SK-N-SH (cell line): Measurements from ENCODE around the gene HCAR2. TPM values are rescaled to one million over a fixed set of nuclear protein-coding genes. Genes with fewer than 3 reads are reported as not detected.
"Not testable (repeated sequence)": the region's sequence is repeated elsewhere in the genome, so short reads cannot be mapped to it uniquely, and the experiment has no call there.

Experiments used
- CTCF ChIA-PET: fragments of 300-600, 350-600 bp; formaldehyde crosslinking; extraction: SDS; loops from one replicate; lab custom pipeline; 2021; lab: Yijun Ruan, JAX
- POLR2A ChIA-PET: fragments of 350-600 bp; sonication (Branson Sonifier 250); formaldehyde crosslinking; extraction: SDS; loops from one replicate; lab custom pipeline; 2020; ENCODE audit warnings: antibody characterized with exemption, inconsistent platforms; lab: Yijun Ruan, JAX
- DNase-seq: peaks from one replicate; pipeline ENCODE4 v3.0.0; 2012
- H2AFZ ChIP-seq: fragments of 200-600 bp; sonication (generic); 2 replicates; pipeline ENCODE4 v1.8.1; 2016; ENCODE audit warnings: antibody characterized with exemption, mild to moderate bottlenecking, low read depth
- H3F3A ChIP-seq: fragments of 200-600 bp; sonication (generic); replicated peaks from 2 replicates; pipeline ENCODE3; 2016; ENCODE audit warnings: antibody characterized with exemption, mild to moderate bottlenecking; ENCODE audit not compliant: insufficient read depth
- H3K27ac ChIP-seq, 2 experiments: fragments of 200-500 bp in 1 of 2; fragments of 200-600 bp in 1 of 2; sonication (Bioruptor generic) in 1 of 2; sonication (generic), shearing (Covaris generic) in 1 of 2; 2 replicates each; pipeline versions ENCODE4 v1.5.1 to v1.6.1; 2014 to 2016; ENCODE audit warnings: low read depth in 2 of 2, inconsistent platforms in 1 of 2, low read length in 1 of 2, mild to moderate bottlenecking in 1 of 2, mixed read lengths in 1 of 2
- H3K27me3 ChIP-seq: fragments of 200-600 bp; sonication (generic), shearing (Covaris generic); 2 replicates; pipeline ENCODE4 v1.6.1; 2016; ENCODE audit warnings: mixed run types; ENCODE audit not compliant: insufficient read depth
- H3K36me3 ChIP-seq, 2 experiments: fragments of 200-500 bp in 1 of 2; fragments of 200-600 bp in 1 of 2; sonication (Bioruptor generic) in 1 of 2; sonication (generic) in 1 of 2; replicated peaks in 1 of 2; 2 replicates each; pipeline versions ENCODE3 to v1.5.1; 2014 to 2016; ENCODE audit warnings: low read length in 1 of 2, mild to moderate bottlenecking in 1 of 2; ENCODE audit not compliant: insufficient read depth in 2 of 2, control insufficient read depth in 1 of 2
- H3K4me1 ChIP-seq, 2 experiments: fragments of 200-500 bp in 1 of 2; fragments of 200-600 bp in 1 of 2; sonication (Bioruptor generic) in 1 of 2; sonication (generic), shearing (Covaris generic) in 1 of 2; 2 replicates each; pipeline versions ENCODE4 v1.5.1 to v1.6.1; 2014 to 2016; ENCODE audit warnings: low read depth in 1 of 2, low read length in 1 of 2, mixed run types in 1 of 2; ENCODE audit not compliant: insufficient read depth in 2 of 2, control insufficient read depth in 1 of 2
- H3K4me2 ChIP-seq: fragments of 200-600 bp; sonication (generic), shearing (Covaris generic); 2 replicates; pipeline ENCODE4 v1.6.1; 2017; ENCODE audit warnings: mixed run types
- H3K4me3 ChIP-seq, 2 experiments: fragments of 200-500 bp in 1 of 2; fragments of 200-600 bp in 1 of 2; sonication (Bioruptor generic) in 1 of 2; sonication (generic), shearing (Covaris generic) in 1 of 2; 2 replicates each; pipeline versions ENCODE4 v1.5.1 to v1.8.1; 2014 to 2016; ENCODE audit warnings: low read depth in 2 of 2, inconsistent platforms in 1 of 2, low read length in 1 of 2, mild to moderate bottlenecking in 1 of 2, mixed read lengths in 1 of 2, moderate library complexity in 1 of 2
- H3K79me2 ChIP-seq: fragments of 200-600 bp; sonication (generic); 2 replicates; pipeline ENCODE4 v1.8.1; 2017; ENCODE audit warnings: mild to moderate bottlenecking; ENCODE audit not compliant: insufficient read depth
- H3K9ac ChIP-seq: fragments of 200-600 bp; sonication (generic); 2 replicates; pipeline ENCODE4 v1.6.1; 2017; ENCODE audit warnings: mixed run types
- H3K9me2 ChIP-seq: fragments of 200-600 bp; sonication (generic); 2 replicates; pipeline ENCODE4 v1.6.1; 2017; ENCODE audit warnings: mixed run types
- H3K9me3 ChIP-seq: fragments of 200-600 bp; sonication (generic); 2 replicates; pipeline ENCODE4 v1.6.1; 2017; ENCODE audit warnings: mixed run types, mild to moderate bottlenecking, moderate library complexity
- H4K20me1 ChIP-seq: fragments of 200-600 bp; sonication (generic); 2 replicates; pipeline ENCODE4 v1.6.1; 2017; ENCODE audit warnings: mild to moderate bottlenecking, mixed run types; ENCODE audit not compliant: insufficient read depth
- WGBS: methylation state at CpG from one replicate; pipeline ENCODE4 v1.1.6; 2017; ENCODE audit warnings: low lambda C conversion rate; 5-methylcytosine and 5-hydroxymethylcytosine counted together
- polyA plus RNA-seq, 3 experiments: library from polyadenylated mRNA; depleted of rRNA; stranded (reverse); fragments of >200 nt; gene quantifications; 2 replicates each; pipeline ENCODE4 v1.2.3, GENCODE V29; 2012

The HCAR2 gene
- polyA plus RNA-seq, 1 of the 3 experiments (the other 2 are of a cell fraction) = not detected

- WGBS = 91% methylated on average over 2 of the region's 10 CpGs
- H3K9me3 ChIP-seq, H3K4me3 ChIP-seq, H3K9me2 ChIP-seq, H3K27me3 ChIP-seq, H2AFZ ChIP-seq, H3K9ac ChIP-seq, H3K4me2 ChIP-seq, H3K27ac ChIP-seq, CTCF ChIA-PET, DNase-seq, H3F3A ChIP-seq, H4K20me1 ChIP-seq, H3K36me3 ChIP-seq, H3K4me1 ChIP-seq, H3K79me2 ChIP-seq, POLR2A ChIA-PET: not testable (repeated sequence)
Observed at GRCh38 chr12:122713491-122714188, 10.5 kb upstream of the HCAR2 start.

- H3K27me3 ChIP-seq, H3K4me2 ChIP-seq, H2AFZ ChIP-seq, H3K9me3 ChIP-seq, CTCF ChIA-PET, POLR2A ChIA-PET, H3K4me1 ChIP-seq, H3K4me3 ChIP-seq, H3K27ac ChIP-seq, H3K79me2 ChIP-seq, H3K36me3 ChIP-seq, H3F3A ChIP-seq, H3K9ac ChIP-seq, DNase-seq, H4K20me1 ChIP-seq, H3K9me2 ChIP-seq: not testable (repeated sequence)
- 84% methylated on average over 1 of the region's 1 CpG for WGBS
Observed at GRCh38 chr12:122711266-122711665, 8.1 kb upstream of the HCAR2 start.

- H3K27ac ChIP-seq, H4K20me1 ChIP-seq, DNase-seq, POLR2A ChIA-PET, H3K4me3 ChIP-seq, H3K4me2 ChIP-seq, H3K79me2 ChIP-seq, H3K9me3 ChIP-seq, H3K36me3 ChIP-seq, CTCF ChIA-PET, H2AFZ ChIP-seq, H3K27me3 ChIP-seq, H3F3A ChIP-seq, H3K9me2 ChIP-seq, H3K9ac ChIP-seq, H3K4me1 ChIP-seq: not testable (repeated sequence)
- WGBS = 56% methylated on average over 2 of the region's 2 CpGs
Observed at GRCh38 chr12:122710341-122710740, 7.2 kb upstream of the HCAR2 start.

GRCh38 chr12:122709287-122709686 is 6.1 kb upstream of the HCAR2 start:
- H3F3A ChIP-seq, H3K79me2 ChIP-seq, H3K4me2 ChIP-seq, H4K20me1 ChIP-seq, H3K9ac ChIP-seq, H3K4me3 ChIP-seq, H3K4me1 ChIP-seq, H3K36me3 ChIP-seq, H3K9me2 ChIP-seq, POLR2A ChIA-PET, H3K27me3 ChIP-seq, H3K27ac ChIP-seq, H2AFZ ChIP-seq, H3K9me3 ChIP-seq, CTCF ChIA-PET, DNase-seq: not testable (repeated sequence)
- WGBS = no CpG with 5 or more reads among the region's 3 CpGs

- H3K4me2 ChIP-seq, H3F3A ChIP-seq, H3K79me2 ChIP-seq, CTCF ChIA-PET, H4K20me1 ChIP-seq, H3K36me3 ChIP-seq, H3K9me2 ChIP-seq, H3K9me3 ChIP-seq, H2AFZ ChIP-seq, H3K4me3 ChIP-seq, POLR2A ChIA-PET, H3K27me3 ChIP-seq, DNase-seq, H3K9ac ChIP-seq, H3K4me1 ChIP-seq, H3K27ac ChIP-seq: not testable (repeated sequence)
- WGBS = 90% methylated on average over 3 of the region's 3 CpGs
Observed at GRCh38 chr12:122703841-122704240, 684 bp upstream of the HCAR2 start.

- CTCF ChIA-PET, H4K20me1 ChIP-seq, H3F3A ChIP-seq, H3K4me3 ChIP-seq, H3K79me2 ChIP-seq, POLR2A ChIA-PET, H3K36me3 ChIP-seq, H3K9me2 ChIP-seq, H3K9ac ChIP-seq, H3K9me3 ChIP-seq, H2AFZ ChIP-seq, DNase-seq, H3K27ac ChIP-seq, H3K4me2 ChIP-seq, H3K4me1 ChIP-seq, H3K27me3 ChIP-seq: not testable (repeated sequence)
- 90% methylated on average over 4 of the region's 4 CpGs for WGBS
Observed at GRCh38 chr12:122701481-122701880, 1.7 kb downstream of the HCAR2 start.
